IPS-18a (cell line): ENCODE measurements around the gene SLX4IP.

ENCODE experiments used
- H3K27ac ChIP-seq: one replicate; pipeline ENCODE4 v1.5.1; 2013; ENCODE audit warnings: low read length
- H3K27me3 ChIP-seq: one replicate; pipeline ENCODE4 v1.6.1; 2013; ENCODE audit warnings: mild to moderate bottlenecking, low read length; ENCODE audit not compliant: control insufficient read depth, insufficient read depth
- H3K36me3 ChIP-seq: one replicate; pipeline ENCODE4 v1.6.1; 2013; ENCODE audit warnings: low read depth, low read length; ENCODE audit not compliant: control insufficient read depth
- H3K4me1 ChIP-seq: one replicate; pipeline ENCODE4 v1.6.1; 2013; ENCODE audit warnings: low read depth, low read length; ENCODE audit not compliant: control insufficient read depth
- H3K4me3 ChIP-seq: one replicate; pipeline ENCODE4 v1.5.1; 2013; ENCODE audit warnings: low read length
- H3K9ac ChIP-seq: one replicate; pipeline ENCODE4 v1.6.1; 2013; ENCODE audit warnings: mild to moderate bottlenecking, low read length, moderate library complexity
- H3K9me3 ChIP-seq: one replicate; pipeline ENCODE4 v1.6.1; 2013; ENCODE audit warnings: low read depth, low read length; ENCODE audit not compliant: control insufficient read depth

The SLX4IP gene

GRCh38 chr20:10571313-10571815 is 136.3 kb downstream of the SLX4IP start:
- no peaks in the 10 kb centered on the region for H3K27me3 ChIP-seq
- no peaks in the 10 kb centered on the region for H3K36me3 ChIP-seq
- H3K9ac ChIP-seq: no peak overlapping the region
- H3K4me1 ChIP-seq: peaks cover 3% of the 10 kb centered on the region
- no peak overlapping the region for H3K4me3 ChIP-seq
- H3K9me3 ChIP-seq: no peaks in the 10 kb centered on the region
- H3K27ac ChIP-seq: no peak overlapping the region

- Histone ChIP-seq H3K4me3 (no peak overlapping the region), H3K9me3 (no peaks in the 10 kb centered on the region)
These were observed 137.7 kb downstream of the SLX4IP start for GRCh38 chr20:10572853-10573252.

DNA sequence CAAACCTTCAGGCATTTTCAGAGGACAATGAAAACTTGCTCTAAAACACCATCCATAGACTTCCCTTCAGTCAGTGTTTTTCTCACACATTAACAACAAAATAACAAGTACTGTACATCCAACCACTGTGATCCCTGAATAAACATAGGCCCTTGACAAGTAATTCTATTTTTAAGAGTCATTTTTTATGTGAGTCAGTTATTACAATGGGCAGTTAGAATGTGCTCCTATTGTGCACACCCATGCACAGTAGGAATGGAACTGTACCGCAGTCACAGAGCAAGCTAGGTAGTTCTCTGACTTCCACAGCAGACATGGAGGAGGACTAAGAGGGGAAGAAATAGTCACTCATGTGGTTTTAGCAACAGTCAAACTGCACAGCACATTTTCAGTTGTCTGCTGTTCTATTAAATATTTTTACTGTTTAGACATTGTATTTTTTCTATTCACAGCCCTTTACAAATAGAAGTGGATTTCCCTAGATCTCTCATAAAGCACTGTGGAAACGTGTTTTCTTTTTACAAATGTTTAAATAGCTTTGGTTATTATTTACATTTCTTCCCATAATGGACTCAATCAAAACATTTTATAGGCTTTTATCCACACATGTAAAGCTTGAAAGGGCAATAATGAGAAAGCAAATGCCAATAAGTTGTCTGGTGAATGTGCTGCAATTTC is 138.3 kb downstream of the SLX4IP start:
- H3K36me3 ChIP-seq: no peaks in the 10 kb centered on the region
- no peaks in the 10 kb centered on the region for H3K4me1 ChIP-seq
- no peaks in the 10 kb centered on the region for H3K27me3 ChIP-seq
- no peak overlapping the region for H3K4me3 ChIP-seq
- H3K9me3 ChIP-seq: no peaks in the 10 kb centered on the region
- no peak overlapping the region for H3K9ac ChIP-seq
- H3K27ac ChIP-seq: no peak overlapping the region

More at GRCh38 chr20:10572853-10573252, 137.7 kb downstream of the SLX4IP start:
- H3K4me1 ChIP-seq: no peaks in the 10 kb centered on the region
- H3K27ac ChIP-seq: no peak overlapping the region
- H3K27me3 ChIP-seq: no peaks in the 10 kb centered on the region
- H3K36me3 ChIP-seq: no peaks in the 10 kb centered on the region
- H3K9ac ChIP-seq: no peak overlapping the region

DNA sequence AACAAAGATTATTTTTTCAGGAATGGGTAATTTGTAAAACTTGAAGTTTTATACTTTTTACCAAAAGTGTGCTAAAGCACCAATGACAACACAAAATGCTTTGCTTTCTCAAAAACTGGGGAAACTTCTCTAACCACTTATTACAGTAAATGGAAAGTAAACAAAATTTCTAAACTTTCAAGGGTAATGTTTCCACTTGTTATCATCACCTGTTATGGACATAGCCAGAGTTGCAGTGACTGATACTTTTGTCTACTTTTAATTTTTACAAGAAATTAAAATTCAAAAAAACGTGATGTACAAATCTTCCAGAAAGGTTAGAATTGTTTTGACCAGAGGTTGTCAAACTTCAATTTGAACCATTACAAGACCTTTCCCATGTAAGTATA is 138.8 kb downstream of the SLX4IP start:
- H3K9ac ChIP-seq: no peak overlapping the region
- no peaks in the 10 kb centered on the region for H3K9me3 ChIP-seq
- no peak overlapping the region for H3K27ac ChIP-seq

DNA sequence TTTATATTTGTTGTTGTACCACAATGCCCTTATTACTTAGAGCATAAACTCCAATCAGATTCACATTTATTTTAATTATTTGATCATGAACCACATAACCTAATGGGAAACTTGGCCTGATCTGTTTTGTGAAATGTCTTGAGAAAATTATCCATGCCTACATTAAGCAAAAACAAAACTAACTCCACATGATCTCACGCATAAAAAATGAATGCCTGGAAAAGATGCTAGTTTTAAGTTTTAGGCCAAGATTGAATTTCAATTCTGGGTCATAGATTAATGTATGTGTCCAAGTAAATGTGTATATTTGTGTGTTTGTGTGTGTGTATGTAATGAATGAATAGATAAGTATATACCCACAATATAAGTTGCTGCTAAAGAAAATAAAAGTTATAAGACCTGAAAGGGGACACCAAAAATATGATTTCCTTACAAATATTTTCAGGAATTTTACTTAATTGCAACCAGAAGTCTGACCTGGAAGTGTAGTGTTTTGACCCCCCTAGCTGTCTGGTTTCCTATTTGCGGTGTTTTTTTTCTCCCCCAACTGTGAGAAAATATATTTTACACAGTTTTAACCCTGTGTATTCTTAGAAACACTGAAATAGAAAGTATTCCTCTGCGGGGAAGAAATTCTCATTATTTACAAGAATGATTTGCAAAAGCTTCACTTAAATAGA is 141.4 kb downstream of the SLX4IP start:
- Histone ChIP-seq H3K4me3 (no peak overlapping the region), H3K36me3 (no peaks in the 10 kb centered on the region), H3K9ac (no peak overlapping the region), H3K4me1 (no peaks in the 10 kb centered on the region), H3K9me3 (no peaks in the 10 kb centered on the region), H3K27ac (no peak overlapping the region), H3K27me3 (no peaks in the 10 kb centered on the region)

More for the DNA sequence above, 138.8 kb downstream of the SLX4IP start:
- H3K4me1 ChIP-seq: no peaks in the 10 kb centered on the region
- H3K27me3 ChIP-seq: no peaks in the 10 kb centered on the region
- no peak overlapping the region for H3K4me3 ChIP-seq
- H3K36me3 ChIP-seq: no peaks in the 10 kb centered on the region

DNA sequence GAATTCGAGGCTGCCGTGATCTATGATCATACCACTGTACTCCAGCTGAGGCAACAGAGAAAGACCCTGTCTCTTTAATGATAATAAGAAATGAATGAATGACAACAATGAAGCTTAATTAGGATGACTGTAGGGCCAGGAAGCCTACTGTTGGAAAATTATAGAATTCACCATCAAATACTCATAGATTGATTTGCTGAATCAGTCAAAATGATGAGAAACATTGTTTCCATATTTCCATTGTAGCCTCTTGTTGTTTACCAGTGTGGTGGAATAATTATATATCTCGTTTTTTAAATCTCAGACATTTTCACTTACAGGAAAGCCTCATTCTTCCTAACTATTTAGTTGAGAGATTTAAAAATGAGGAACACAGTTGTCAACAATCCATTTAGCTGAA is 142.5 kb downstream of the SLX4IP start:
- Histone ChIP-seq H3K9me3 (no peaks in the 10 kb centered on the region), H3K27ac (no peak overlapping the region), H3K36me3 (no peaks in the 10 kb centered on the region), H3K27me3 (no peaks in the 10 kb centered on the region), H3K9ac (no peak overlapping the region), H3K4me3 (no peak overlapping the region), H3K4me1 (no peaks in the 10 kb centered on the region)

DNA sequence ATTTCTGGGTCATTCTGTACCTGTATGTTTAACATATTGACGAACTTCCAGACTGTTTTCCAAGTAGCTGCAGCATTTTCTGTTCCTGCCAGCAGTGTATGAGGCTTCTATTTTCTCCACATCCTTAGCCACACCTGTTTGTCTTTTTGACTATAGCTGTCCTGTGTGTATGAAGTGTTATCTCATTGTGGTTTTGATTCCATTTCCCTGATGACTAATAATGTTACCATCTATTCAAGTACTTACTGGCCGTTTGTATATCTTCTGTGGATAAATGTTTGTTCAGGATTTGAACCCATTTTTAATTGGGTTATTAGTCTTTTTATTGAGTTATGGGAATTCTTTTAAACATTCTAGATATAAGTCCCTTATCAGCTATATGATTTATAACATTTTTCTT is 143.5 kb downstream of the SLX4IP start:
- Histone ChIP-seq H3K36me3 (no peaks in the 10 kb centered on the region), H3K27ac (no peak overlapping the region), H3K9ac (no peak overlapping the region), H3K4me1 (no peaks in the 10 kb centered on the region), H3K4me3 (no peak overlapping the region), H3K9me3 (no peaks in the 10 kb centered on the region), H3K27me3 (no peaks in the 10 kb centered on the region)

DNA sequence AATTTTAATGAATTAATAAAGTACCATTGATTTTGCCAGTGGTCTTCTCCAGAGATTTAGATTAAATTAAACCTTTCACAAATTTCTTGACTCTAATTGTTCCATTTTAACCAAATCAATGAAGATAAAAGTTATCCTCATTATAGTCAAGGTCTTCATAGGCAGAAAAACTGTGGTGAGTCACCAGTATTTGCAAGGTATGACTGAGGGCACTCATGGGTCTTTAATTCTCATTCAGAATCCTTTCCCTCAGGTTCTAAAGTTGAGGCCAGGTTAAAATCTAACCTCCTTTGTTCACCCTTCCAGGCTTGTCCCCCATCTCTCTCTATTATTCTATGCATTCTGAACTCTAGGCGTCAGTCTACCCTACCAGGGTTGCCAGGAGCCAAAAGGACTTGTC is 144.8 kb downstream of the SLX4IP start:
- Histone ChIP-seq H3K4me1 (peaks cover 6% of the 10 kb centered on the region), H3K27me3 (no peaks in the 10 kb centered on the region), H3K9me3 (no peaks in the 10 kb centered on the region), H3K9ac (no peak overlapping the region), H3K4me3 (no peak overlapping the region), H3K36me3 (no peaks in the 10 kb centered on the region), H3K27ac (no peak overlapping the region)

DNA sequence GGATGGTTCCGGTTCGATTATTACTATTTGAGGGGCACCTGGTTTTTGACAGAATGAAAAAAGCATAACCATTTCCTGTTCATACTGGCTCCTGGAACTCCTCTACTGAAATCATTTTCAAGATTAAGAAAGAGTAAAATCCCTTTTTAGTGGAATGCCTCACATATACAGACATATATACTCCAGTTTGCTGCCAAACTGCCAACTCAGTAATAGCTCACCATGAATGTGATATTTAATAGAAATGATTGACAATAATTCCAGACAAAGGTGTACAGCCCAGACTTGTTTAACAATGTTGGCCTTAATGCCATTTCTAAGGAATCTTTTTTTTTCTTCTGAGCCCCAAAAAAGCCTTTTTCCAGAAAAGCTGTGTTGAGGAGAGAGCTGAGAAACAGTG is 145.6 kb downstream of the SLX4IP start:
- no peak overlapping the region for H3K27ac ChIP-seq

GRCh38 chr20:10581823-10582222 is 146.7 kb downstream of the SLX4IP start:
- Histone ChIP-seq H3K4me3 (no peak overlapping the region), H3K9me3 (no peaks in the 10 kb centered on the region), H3K9ac (no peak overlapping the region), H3K36me3 (no peaks in the 10 kb centered on the region), H3K27me3 (no peaks in the 10 kb centered on the region), H3K27ac (no peak overlapping the region), H3K4me1 (peaks cover 6% of the 10 kb centered on the region)

More for the DNA sequence above, 145.6 kb downstream of the SLX4IP start:
- no peak overlapping the region for H3K4me3 ChIP-seq
- no peaks in the 10 kb centered on the region for H3K9me3 ChIP-seq
- H3K27me3 ChIP-seq: no peaks in the 10 kb centered on the region
- H3K9ac ChIP-seq: no peak overlapping the region
- peaks cover 6% of the 10 kb centered on the region for H3K4me1 ChIP-seq
- H3K36me3 ChIP-seq: no peaks in the 10 kb centered on the region

DNA sequence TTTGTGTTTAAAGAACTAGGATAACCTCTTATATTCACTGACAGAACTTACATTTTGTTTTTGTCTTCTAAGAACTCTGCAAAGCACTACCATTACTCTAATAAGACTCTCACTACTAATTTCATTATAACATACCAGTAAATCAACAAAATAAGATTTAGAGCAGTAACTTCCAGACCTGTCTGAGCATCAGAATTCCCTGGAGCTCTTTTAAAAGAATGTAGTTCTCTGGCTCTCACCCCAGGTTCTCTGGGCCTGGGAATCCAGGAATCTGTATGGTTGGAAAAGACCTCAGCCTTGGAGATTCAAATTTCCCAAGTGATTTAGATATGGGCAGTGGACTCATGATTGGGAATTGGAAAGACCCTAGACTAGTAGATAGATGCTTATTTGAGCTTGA is 149.3 kb downstream of the SLX4IP start:
- Histone ChIP-seq H3K27ac (no peak overlapping the region), H3K9me3 (no peaks in the 10 kb centered on the region), H3K27me3 (no peaks in the 10 kb centered on the region), H3K9ac (no peak overlapping the region), H3K4me1 (peaks cover 6% of the 10 kb centered on the region), H3K4me3 (no peak overlapping the region), H3K36me3 (no peaks in the 10 kb centered on the region)

DNA sequence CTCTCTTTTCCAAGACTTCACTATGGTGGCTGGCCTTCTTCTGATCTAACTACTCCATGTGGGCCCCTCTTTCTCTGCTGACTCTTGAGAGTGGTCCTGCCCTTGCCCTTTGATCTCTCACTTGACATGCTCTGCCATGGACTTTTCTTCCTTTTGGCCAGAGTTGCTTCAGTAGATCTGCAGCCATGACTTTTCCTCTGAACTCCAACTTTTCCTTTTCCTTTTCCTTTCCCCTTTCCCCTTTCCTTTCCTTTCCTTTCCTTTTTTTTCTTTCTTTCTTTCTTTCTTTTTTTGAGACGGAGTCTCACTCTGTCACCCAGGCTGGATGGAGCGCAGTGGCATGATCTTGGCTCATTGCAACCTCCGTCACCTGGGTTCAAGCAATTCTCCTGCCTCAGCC is 150.2 kb downstream of the SLX4IP start:
- Histone ChIP-seq H3K4me3 (no peak overlapping the region), H3K4me1 (peaks cover 6% of the 10 kb centered on the region), H3K36me3 (no peaks in the 10 kb centered on the region), H3K9me3 (no peaks in the 10 kb centered on the region), H3K27me3 (no peaks in the 10 kb centered on the region), H3K27ac (no peak overlapping the region), H3K9ac (no peak overlapping the region)
